Testis (tissue), 3 donors: Measurements from ENCODE around the gene HBP1. TPM values are rescaled to one million over a fixed set of nuclear protein-coding genes. Genes with fewer than 3 reads are reported as not detected.

Experiments used
- DNase-seq: peaks from one replicate; pipeline ENCODE4 v3.0.0-alpha.2; 2019
- H3K27ac ChIP-seq, 2 donors: fragments of 200-600 bp; sonication (generic); one replicate each; pipeline ENCODE4 v1.5.1; 2019
- H3K27me3 ChIP-seq: fragments of 200-600 bp; sonication (generic); one replicate; pipeline ENCODE4 v1.5.1; 2019
- H3K36me3 ChIP-seq: fragments of 200-600 bp; sonication (generic); one replicate; pipeline ENCODE4 v1.5.1; 2017; ENCODE audit warnings: low read depth; ENCODE audit errors: missing control alignments
- H3K4me1 ChIP-seq: fragments of 200-600 bp; sonication (generic); one replicate; pipeline ENCODE4 v1.5.1; 2019
- H3K4me3 ChIP-seq, 2 donors: fragments of 200-600 bp; sonication (generic); one replicate each; pipeline ENCODE4 v1.5.1; 2017 to 2019
- H3K9me3 ChIP-seq: fragments of 200-600 bp; sonication (generic); one replicate; pipeline ENCODE4 v1.5.1; 2017
- CTCF ChIP-seq, 3 experiments: fragments of 450-650 bp in 2 of 3; fragments of 200-600 bp in 1 of 3; sonication (generic) in 1 of 3; IDR thresholded peaks; one replicate each; pipeline ENCODE4 v1.5.1; 2016 to 2019; ENCODE audit warnings: antibody characterized with exemption in 3 of 3, mild to moderate bottlenecking in 2 of 3, moderate library complexity in 1 of 3
- POLR2A ChIP-seq: fragments of 450-650 bp; IDR thresholded peaks from one replicate; pipeline ENCODE4 v1.6.1; 2017; ENCODE audit warnings: antibody characterized with exemption, mild to moderate bottlenecking, moderate library complexity
- WGBS, 2 donors: methylation state at CpG; one replicate each; pipeline ENCODE4 v1.1.5; 2018; 5-methylcytosine and 5-hydroxymethylcytosine counted together
- intact Hi-C: fragments of 100-400 bp; cut with DNase I; formaldehyde crosslinking; loops from one replicate; pipeline ENCODE4 v1.15.1; 2023; ENCODE audit warnings: low total_unique reads
- polyA plus RNA-seq: library from polyadenylated mRNA; stranded (reverse); fragments of 350-450 nt; fragmentation: Illumina TruSeq; extraction: RNeasy Lipid Tissue Mini Kit (QIAGEN cat#74804); gene quantifications from one replicate; pipeline ENCODE4 v1.2.3, GENCODE V29; 2014; ENCODE audit warnings: low read depth, low replicate concordance; ENCODE audit not compliant: insufficient read depth
- total RNA-seq, 2 donors: library from RNA; depleted of rRNA; stranded (reverse); fragments of >200 nt; gene quantifications; one replicate each; pipeline ENCODE4 v1.2.3, GENCODE V29; 2016

Gene HBP1
- total and polyA plus RNA-seq, 3 donors from 2014 or later: 107 to 134 (median 127) TPM

GRCh38 chr7:107180378-107180777, 11.6 kb downstream of the HBP1 start:
- H3K27ac ChIP-seq: no peak overlapping the region
- H3K9me3 ChIP-seq: no peaks in the 10 kb centered on the region
- TF ChIP-seq POLR2A (no peak), CTCF (IDR thresholded peaks at IDR 0.05) (no peak)
- no peaks in the 10 kb centered on the region for H3K36me3 ChIP-seq
- DNase-seq: no peak
- intact Hi-C loops: no loop called here
- no peak overlapping the region for H3K4me3 ChIP-seq
- H3K27me3 ChIP-seq: no peaks in the 10 kb centered on the region
- 42 to 55% methylated on average over 1 of the region's 1 CpG for WGBS, 2 donors
- H3K4me1 ChIP-seq: no peaks in the 10 kb centered on the region

GRCh38 chr7:107181172-107181571, 12.4 kb downstream of the HBP1 start:
- Histone ChIP-seq H3K27ac (no peak overlapping the region), H3K27me3 (no peaks in the 10 kb centered on the region), H3K9me3 (no peaks in the 10 kb centered on the region), H3K4me3 (no peak overlapping the region), H3K36me3 (no peaks in the 10 kb centered on the region), H3K4me1 (no peaks in the 10 kb centered on the region)
- no peak for TF ChIP-seq POLR2A
- WGBS, 2 donors: 87% methylated on average over 5 of the region's 5 CpGs
- intact Hi-C loops: no loop called here
- DNase-seq: no peak

GRCh38 chr7:107185716-107186115, 16.9 kb downstream of the HBP1 start:
- H3K4me3 ChIP-seq: no peak overlapping the region
- no peak for DNase-seq
- H3K4me1 ChIP-seq: no peaks in the 10 kb centered on the region
- H3K27ac ChIP-seq: no peak overlapping the region
- H3K27me3 ChIP-seq: no peaks in the 10 kb centered on the region
- intact Hi-C loops: no loop called here
- H3K36me3 ChIP-seq: no peaks in the 10 kb centered on the region
- no peaks in the 10 kb centered on the region for H3K9me3 ChIP-seq
- TF ChIP-seq CTCF (IDR thresholded peaks at IDR 0.05) (no peak), POLR2A (no peak)
- 78 to 94% methylated on average over 4 of the region's 4 CpGs for WGBS, 2 donors

GRCh38 chr7:107186240-107186639, 17.4 kb downstream of the HBP1 start:
- H3K27me3 ChIP-seq: no peaks in the 10 kb centered on the region
- H3K36me3 ChIP-seq: no peaks in the 10 kb centered on the region
- TF ChIP-seq POLR2A: no peak
- TF ChIP-seq CTCF (IDR thresholded peaks at IDR 0.05): no peak
- no peaks in the 10 kb centered on the region for H3K9me3 ChIP-seq
- DNase-seq: no peak
- WGBS, 2 donors: 94 to 95% methylated on average over 4 of the region's 4 CpGs
- no peaks in the 10 kb centered on the region for H3K4me1 ChIP-seq
- no peak overlapping the region for H3K27ac ChIP-seq
- intact Hi-C loops: no loop called here
- H3K4me3 ChIP-seq: no peak overlapping the region

- intact Hi-C loops: no loop called here
- no peaks in the 10 kb centered on the region for H3K36me3 ChIP-seq
- no peaks in the 10 kb centered on the region for H3K4me1 ChIP-seq
- H3K27ac ChIP-seq: no peak overlapping the region
- no peak overlapping the region for H3K4me3 ChIP-seq
- H3K9me3 ChIP-seq: no peaks in the 10 kb centered on the region
- no peak for TF ChIP-seq CTCF (IDR thresholded peaks at IDR 0.05)
- no peak for TF ChIP-seq POLR2A
- DNase-seq: no peak
- 91 to 95% methylated on average over 2 of the region's 2 CpGs for WGBS, 2 donors
- H3K27me3 ChIP-seq: no peaks in the 10 kb centered on the region
Measured at GRCh38 chr7:107187774-107188173, 19.0 kb downstream of the HBP1 start.
